GM13976 (cell line): Measurements from ENCODE around the gene CYSLTR1.
"Not testable (repeated sequence)": the region's sequence is repeated elsewhere in the genome, so short reads cannot be mapped to it uniquely, and the experiment has no call there.

ENCODE experiments used
- DNase-seq: peaks from one replicate; pipeline ENCODE4 v3.0.0; 2012; ENCODE audit warnings: low spot score
- CTCF ChIP-seq: IDR thresholded peaks from 2 replicates; pipeline ENCODE4 v1.5.1; 2012; ENCODE audit warnings: borderline replicate concordance, mild to moderate bottlenecking; ENCODE audit not compliant: insufficient read depth; ENCODE audit errors: extremely low read depth, missing control alignments, control extremely low read depth
- in situ Hi-C: fragments of 300-500 bp; cut with MboI; formaldehyde crosslinking; loops from one replicate; pipeline ENCODE4 v1.12.0; 2022; ENCODE audit warnings: low sequenced_read_pairs, mixed read lengths, inconsistent platforms; ENCODE audit not compliant: unreplicated experiment

CYSLTR1 gene

GRCh38 chrX:78283511-78283910, 43.9 kb downstream of the CYSLTR1 start:
- DNase-seq: no peak
- no peak for TF ChIP-seq CTCF
- in situ Hi-C loops: no loop called here

- no peak for DNase-seq
- in situ Hi-C loops: no loop called here
- no peak for TF ChIP-seq CTCF
These were observed 90.3 kb downstream of the CYSLTR1 start for GRCh38 chrX:78237127-78237526.

- in situ Hi-C loops: not testable (repeated sequence)
These were observed 101.4 kb downstream of the CYSLTR1 start for GRCh38 chrX:78226047-78226446.

More at GRCh38 chrX:78226047-78226446, 101.4 kb downstream of the CYSLTR1 start:
- not testable (repeated sequence) for DNase-seq
